Measurements from ENCODE around the gene STAT6.

- TF ChIP-seq EZH2 (IDR thresholded peaks at IDR 0.05; ENCODE audit: low read length), result no peak
- no peak for TF ChIP-seq CTCF (optimal IDR thresholded peaks at IDR 0.05 in 1 of 3, IDR thresholded peaks at IDR 0.05 in 1 of 3, conservative IDR thresholded peaks at IDR 0.05 in 1 of 3; ENCODE audit: extremely low read depth in 1 of 3, insufficient read depth in 2 of 3, low read length in 3 of 3)
These were observed 61.3 kb downstream of the STAT6 start, which contains the start of gene MYO1A for GRCh38 chr12:57049890-57050289.

All from keratinocyte (primary cell).